T-cell (primary cell): Measurements from ENCODE around the gene RASSF7. TPM values are rescaled to one million over a fixed set of nuclear protein-coding genes. Genes with fewer than 3 reads are reported as not detected.

Experiments
- ATAC-seq, 4 experiments: fragments of 200-7000 bp in 3 of 4; fragments of 150-1000 bp in 1 of 4; cut with Tn5 transposase; replicated peaks in 1 of 4; 1 replicate in 3 of 4; 2 replicates in 1 of 4; pipeline ENCODE4 v1.10.0; 2021; ENCODE audit warnings: moderate library complexity in 3 of 4, mild to moderate bottlenecking in 2 of 4, moderate number of reproducible peaks in 1 of 4
- CTCF ChIA-PET, 2 donors: fragments of 300-600 bp; sonication (Branson Sonifier 250); formaldehyde crosslinking; loops; one replicate each; lab custom pipeline; 2022; ENCODE audit warnings: antibody characterized with exemption in 2 of 2; lab: Charles Lee
- POLR2A ChIA-PET, 2 donors: fragments of 300-600 bp; sonication (Branson Sonifier 250); formaldehyde crosslinking; loops; one replicate each; lab custom pipeline; 2022; ENCODE audit warnings: antibody characterized with exemption in 2 of 2; lab: Charles Lee
- DNase-seq, 35 experiments: peaks; one replicate each; pipeline versions ENCODE4 v3.0.0 to v3.0.0-alpha.2; 2013 to 2023
- H3K27ac ChIP-seq: one replicate; pipeline ENCODE4 v1.5.1; 2013; ENCODE audit warnings: low read length
- H3K27me3 ChIP-seq, 2 experiments: replicated peaks in 1 of 2; 1 replicate in 1 of 2; 2 replicates in 1 of 2; pipeline versions ENCODE4 v1.6.1 to v1.7.0; 2013; ENCODE audit warnings: low read length in 1 of 2, mixed read lengths in 1 of 2; ENCODE audit not compliant: control insufficient read depth in 2 of 2, insufficient read depth in 2 of 2; ENCODE audit errors: extremely low read depth in 1 of 2
- H3K36me3 ChIP-seq, 2 donors: 1 replicate in 1 of 2; 2 replicates in 1 of 2; pipeline versions ENCODE4 v1.6.1 to v1.7.0; 2013; ENCODE audit warnings: low read length in 1 of 2; ENCODE audit not compliant: control insufficient read depth in 2 of 2, insufficient read depth in 1 of 2; ENCODE audit errors: extremely low read depth in 1 of 2
- H3K4me1 ChIP-seq, 2 experiments: 1 replicate in 1 of 2; 2 replicates in 1 of 2; pipeline versions ENCODE4 v1.6.1 to v1.7.0; 2013; ENCODE audit warnings: low read length in 2 of 2, mixed read lengths in 1 of 2; ENCODE audit not compliant: insufficient read depth in 2 of 2, control insufficient read depth in 1 of 2; ENCODE audit errors: extremely low read depth in 1 of 2
- H3K4me3 ChIP-seq, 2 donors: 1 replicate in 1 of 2; 2 replicates in 1 of 2; pipeline versions ENCODE4 v1.5.1 to v1.7.0; 2013; ENCODE audit warnings: mild to moderate bottlenecking in 2 of 2, low read length in 1 of 2, moderate library complexity in 1 of 2; ENCODE audit not compliant: control insufficient read depth in 1 of 2; ENCODE audit errors: extremely low read depth in 1 of 2
- H3K9me3 ChIP-seq: 2 replicates; pipeline ENCODE4 v1.7.0; 2013
- H3K27ac Mint-ChIP-seq, 2 donors: one replicate each; pipeline ENCODE4 v1.8.0; 2020 to 2021; ENCODE audit warnings: mild to moderate bottlenecking in 2 of 2, mixed read lengths in 2 of 2
- H3K27me3 Mint-ChIP-seq, 2 donors: one replicate each; pipeline ENCODE4 v1.8.0; 2021 to 2022; ENCODE audit warnings: mixed read lengths in 2 of 2
- H3K36me3 Mint-ChIP-seq: one replicate; pipeline ENCODE4 v1.8.0; 2021; ENCODE audit warnings: mixed read lengths
- H3K4me1 Mint-ChIP-seq, 3 donors: one replicate each; pipeline ENCODE4 v1.8.0; 2020 to 2022; ENCODE audit warnings: mixed read lengths in 3 of 3, mild to moderate bottlenecking in 1 of 3
- H3K4me3 Mint-ChIP-seq, 3 donors: one replicate each; pipeline ENCODE4 v1.8.0; 2020 to 2022; ENCODE audit warnings: mild to moderate bottlenecking in 3 of 3, mixed read lengths in 3 of 3, moderate library complexity in 3 of 3
- H3K9me3 Mint-ChIP-seq, 3 donors: one replicate each; pipeline ENCODE4 v1.8.0; 2020 to 2022; ENCODE audit warnings: mixed read lengths in 3 of 3
- whole genome bisulfite sequencing: methylation state at CpG from one replicate; pipeline ENCODE4 v1.1.5; 2013; ENCODE audit warnings: missing lambda C conversion rate; ENCODE audit not compliant: insufficient coverage; 5-methylcytosine and 5-hydroxymethylcytosine counted together
- total RNA-seq, 35 experiments: library from RNA in 6 of 35; stranded (reverse) in 6 of 35; fragments of 120-200 nt in 1 of 35; gene quantifications; one replicate each; pipeline versions ENCODE4 v1.2.1 to v1.2.4 and lab custom pipeline; 2013 to 2026

Gene RASSF7
- total RNA-seq, 5 donors from 2014 or later (not counting 1 experiment from before 2014, with no cell fraction given), result 23.2 to 68.4 (median 63.4) TPM

- Mint-ChIP-seq H3K36me3 (peaks cover 2% of the 10 kb centered on the region), H3K4me3 (peak overlapping the region in 1 of 3 donors; percentile 3), H3K4me1 (peaks cover 15 to 21% (median 16%) of the 10 kb centered on the region in 3 donors), H3K9me3 (no peaks in the 10 kb centered on the region), H3K27me3 (no peaks in the 10 kb centered on the region), H3K27ac (no peak overlapping the region)
- no peaks in the 10 kb centered on the region for H3K27me3 ChIP-seq
- WGBS, result 96% methylated on average over 5 of the region's 12 CpGs
- ChIA-PET POLR2A (no interaction called here), CTCF (interaction anchor here in 1 of 2 donors (0.5 kb wide), 1 partner anchor 276 kb away, joined by 4 read pairs; no protein-coding TSS in a partner anchor)
- ATAC-seq (no peak), DNase-seq (no peak)
- no peak overlapping the region for H3K27ac ChIP-seq
- H3K4me1 ChIP-seq, result peaks cover 5 to 36% of the 10 kb centered on the region in 2 experiments
- H3K9me3 ChIP-seq, result no peaks in the 10 kb centered on the region
- no peak overlapping the region for H3K4me3 ChIP-seq
- H3K36me3 ChIP-seq, result peaks cover 11 to 12% of the 10 kb centered on the region in 2 donors
Measured at GRCh38 chr11:563812-564578, 3.2 kb downstream of the RASSF7 start.

GRCh38 chr11:565921-566509, 5.2 kb downstream of the RASSF7 start:
- Histone ChIP-seq H3K36me3 (peaks cover 11 to 12% of the 10 kb centered on the region in 2 donors), H3K9me3 (no peaks in the 10 kb centered on the region), H3K27me3 (no peaks in the 10 kb centered on the region), H3K4me3 (no peak overlapping the region), H3K4me1 (peaks cover 5 to 32% of the 10 kb centered on the region in 2 experiments), H3K27ac (no peak overlapping the region)
- CTCF ChIA-PET, result interaction anchor here (0.7 kb wide), 2 partner anchors 13 to 156 kb away, joined by 3 read pairs; no protein-coding TSS in a partner anchor
- no peaks in the 10 kb centered on the region for H3K9me3 Mint-ChIP-seq
- WGBS, result 93% methylated on average over 8 of the region's 12 CpGs
- peaks cover 2% of the 10 kb centered on the region for H3K36me3 Mint-ChIP-seq
- DNase-seq, result no peak
- POLR2A ChIA-PET, result no interaction called here
- H3K4me1 Mint-ChIP-seq, result peaks cover 5 to 18% (median 12%) of the 10 kb centered on the region in 3 donors
- H3K27me3 Mint-ChIP-seq, result no peaks in the 10 kb centered on the region
- peak overlapping the region in 1 of 2 donors; percentile 55 for H3K27ac Mint-ChIP-seq
- ATAC-seq, result no peak
- H3K4me3 Mint-ChIP-seq, result no peak overlapping the region

GRCh38 chr11:567011-567628, 6.3 kb downstream of the RASSF7 start:
- H3K9me3 ChIP-seq, result no peaks in the 10 kb centered on the region
- H3K27ac ChIP-seq, result no peak overlapping the region
- Mint-ChIP-seq H3K27ac (peak overlapping the region; percentile 75 to 90), H3K4me1 (peaks cover 0 to 12% (median 3%) of the 10 kb centered on the region in 3 donors), H3K9me3 (no peaks in the 10 kb centered on the region), H3K27me3 (no peaks in the 10 kb centered on the region), H3K36me3 (peaks cover 2% of the 10 kb centered on the region), H3K4me3 (peak overlapping the region; percentile 56 to 75 (median 65))
- CTCF ChIA-PET, result interaction anchor here in 1 of 2 donors (0.7 kb wide), 1 partner anchor 155 kb away, joined by 3 read pairs; no protein-coding TSS in a partner anchor
- H3K4me3 ChIP-seq, result no peak overlapping the region
- H3K4me1 ChIP-seq, result peaks cover 0 to 24% of the 10 kb centered on the region in 2 experiments
- H3K36me3 ChIP-seq, result peaks cover 11 to 12% of the 10 kb centered on the region in 2 donors
- no peak for DNase-seq
- WGBS, result 93% methylated on average over 15 of the region's 18 CpGs
- peaks cover 0 to 5% of the 10 kb centered on the region in 2 experiments for H3K27me3 ChIP-seq
- POLR2A ChIA-PET, result no interaction called here
- ATAC-seq, result no peak

- Histone ChIP-seq H3K27ac (no peak overlapping the region), H3K36me3 (peaks cover 11 to 12% of the 10 kb centered on the region in 2 donors), H3K4me3 (no peak overlapping the region), H3K4me1 (peaks cover 0 to 18% of the 10 kb centered on the region in 2 experiments), H3K9me3 (no peaks in the 10 kb centered on the region), H3K27me3 (peaks cover 0 to 5% of the 10 kb centered on the region in 2 experiments)
- Mint-ChIP-seq H3K36me3 (peaks cover 2% of the 10 kb centered on the region), H3K9me3 (no peaks in the 10 kb centered on the region), H3K27ac (peak overlapping the region; percentile 75 to 90), H3K27me3 (no peaks in the 10 kb centered on the region), H3K4me1 (peaks cover 0 to 12% (median 3%) of the 10 kb centered on the region in 3 donors), H3K4me3 (peak overlapping the region; percentile 56 to 75 (median 65))
- DNase-seq (peak in 1 of 35 experiments; percentile 54), ATAC-seq (peak in 1 of 4 experiments; percentile 1)
- POLR2A ChIA-PET, result no interaction called here
- WGBS, result 41% methylated on average over 40 of the region's 41 CpGs
- CTCF ChIA-PET, result no interaction called here
Measured at GRCh38 chr11:567629-568292, 7.0 kb downstream of the RASSF7 start.

GRCh38 chr11:568306-569157, 7.8 kb downstream of the RASSF7 start:
- peak overlapping the region; percentile 74 for H3K27ac ChIP-seq
- H3K27me3 ChIP-seq, result peaks cover 0 to 7% of the 10 kb centered on the region in 2 experiments
- ATAC-seq, result peak; percentile 89 to 94 (median 91)
- peak; percentile 77 to 97 (median 89) for DNase-seq
- peaks cover 5 to 8% of the 10 kb centered on the region in 2 donors for H3K36me3 ChIP-seq
- no peaks in the 10 kb centered on the region for H3K9me3 ChIP-seq
- POLR2A ChIA-PET, result interaction anchor here in 1 of 2 donors (0.5 kb wide), 1 partner anchor 22 kb away, joined by 3 read pairs; no protein-coding TSS in a partner anchor
- H3K4me3 ChIP-seq, result peak overlapping the region; percentile 67 to 69
- H3K4me1 ChIP-seq, result peaks cover 0 to 23% of the 10 kb centered on the region in 2 experiments
- peak overlapping the region; percentile 68 to 79 (median 69) for H3K4me3 Mint-ChIP-seq
- under 1% methylated on average over 123 of the region's 123 CpGs for WGBS
- H3K27ac Mint-ChIP-seq, result peak overlapping the region in 1 of 2 donors; percentile 61
- H3K36me3 Mint-ChIP-seq, result peaks cover 2% of the 10 kb centered on the region
- CTCF ChIA-PET, result no interaction called here
- H3K9me3 Mint-ChIP-seq, result no peaks in the 10 kb centered on the region
- no peaks in the 10 kb centered on the region for H3K27me3 Mint-ChIP-seq
- peaks cover 4 to 11% (median 6%) of the 10 kb centered on the region in 3 donors for H3K4me1 Mint-ChIP-seq
